Heart right ventricle (tissue), 16 donors: Measurements from ENCODE around the gene SLC25A48. TPM values are rescaled to one million over a fixed set of nuclear protein-coding genes. Genes with fewer than 3 reads are reported as not detected.

Source experiments
- ATAC-seq, 8 donors: fragments of 200-7000 bp; cut with Tn5 transposase; one replicate each; pipeline ENCODE4 v1.9.1; 2020; ENCODE audit warnings: mild to moderate bottlenecking in 8 of 8, moderate library complexity in 8 of 8, moderate number of reproducible peaks in 1 of 8
- DNase-seq, 2 donors: peaks; one replicate each; pipeline ENCODE4 v3.0.0-alpha.2; 2020
- H3K27ac ChIP-seq, 10 donors: fragments of 200-600 bp; sonication (generic) in 2 of 10; one replicate each; pipeline versions ENCODE4 v1.5.0 to v1.8.0; 2020 to 2022; ENCODE audit warnings: mild to moderate bottlenecking in 3 of 10
- H3K27me3 ChIP-seq, 7 donors: fragments of 200-600 bp; one replicate each; pipeline ENCODE4 v1.8.0; 2021 to 2022; ENCODE audit warnings: mild to moderate bottlenecking in 2 of 7
- H3K36me3 ChIP-seq, 9 donors: fragments of 200-600 bp; sonication (generic) in 1 of 9; one replicate each; pipeline versions ENCODE4 v1.5.0 to v1.8.0; 2020 to 2022; ENCODE audit warnings: mild to moderate bottlenecking in 2 of 9
- H3K4me1 ChIP-seq, 9 donors: fragments of 200-600 bp; sonication (generic) in 1 of 9; one replicate each; pipeline versions ENCODE4 v1.5.0 to v1.8.0; 2020 to 2022; ENCODE audit warnings: mild to moderate bottlenecking in 4 of 9
- H3K4me3 ChIP-seq, 10 donors: fragments of 200-600 bp; sonication (generic) in 2 of 10; one replicate each; pipeline versions ENCODE4 v1.5.0 to v1.8.0; 2020 to 2022; ENCODE audit warnings: mild to moderate bottlenecking in 7 of 10, moderate library complexity in 2 of 10
- H3K9me3 ChIP-seq, 11 donors: fragments of 200-600 bp in 10 of 11; sonication (generic) in 2 of 11; one replicate each; pipeline versions ENCODE4 v1.5.0 to v1.8.0; 2013 to 2022; ENCODE audit warnings: mild to moderate bottlenecking in 2 of 11, control low read depth in 1 of 11, moderate library complexity in 1 of 11
- CTCF ChIP-seq, 9 donors: fragments of 200-600 bp; sonication (generic) in 2 of 9; IDR thresholded peaks; one replicate each; pipeline versions ENCODE4 v1.5.0 to v1.8.0; 2021 to 2022; ENCODE audit warnings: antibody characterized with exemption in 9 of 9, mild to moderate bottlenecking in 5 of 9, moderate library complexity in 1 of 9
- WGBS, 2 donors: extraction: QIAGEN DNeasy Blood & Tissue Kit; methylation state at CpG; one replicate each; pipeline ENCODE4 v1.1.7; 2013; ENCODE audit warnings: inconsistent platforms in 1 of 2; 5-methylcytosine and 5-hydroxymethylcytosine counted together
- intact Hi-C, 10 donors: fragments of 100-400 bp; cut with DNase I; formaldehyde crosslinking; loops; one replicate each; pipeline versions ENCODE4 v1.11.1 to v1.14.2; 2022
- polyA plus RNA-seq, 2 donors: library from polyadenylated mRNA; stranded (reverse); fragments of 200-250 nt; gene quantifications; one replicate each; pipeline ENCODE4 v1.2.3, GENCODE V29; 2013
- total RNA-seq, 10 donors: library from RNA; stranded (reverse); fragmentation: NEBNext Ultra II Directional in 3 of 10; extraction: Animal tissue kit (Norgen Biotek cat#: 25700) in 3 of 10; gene quantifications; one replicate each; pipeline versions ENCODE4 v1.2.1 to v1.2.4, GENCODE V29; 2021 to 2023
- donor health status: Arrhythmogenic right ventricular cardiomyopathy.
- donor health status: ischemic (EF 13 %, LVEDD 7.1; RV severe dilation, severe dysfunction).
- donor health status: healthy with polysubstance abuse.
- donor health status: DM: no; HTN: yes; CAD: no.
- donor health status: DM: no; HTN: no; CAD: no.
- donor health status: ischemic (EF 25% LVEDD 6.9; RV normal size, moderate dysfunction).
- donor health status: ischemic (EF 25% LVEDD 5.7; RV mildly dilated, moderate dysfunction).
- donor health status: healthy.
- donor health status: DM: yes; HTN: yes; CAD: no.
- donor health status: Ischemic cardiomyopathy.
- donor health status: ischemic (EF 35%, LVEDD 5.7; RV mildly dilated, moderate dysfunction).
- donor health status: nonischemic (EF 11% LVEDD 7.7; RV severe dilation, severe dysfunction).
- donor health status: DM: yes; HTN: yes; CAD: no.
- donor health status: PGD.
- donor health status: ischemic (EF 29% LVEDD 5.4; RV normal size, mild dysfunction).
- donor health status: nonischemic (EF 23%, LVEDD 6.1; RV moderate dilation, normal function).

SLC25A48 gene
- total and polyA plus RNA-seq, 12 donors: 0.16 to 10.8 (median 0.25) TPM; not detected in 7

GRCh38 chr5:135894789-135895188, 60.3 kb downstream of the SLC25A48 start:
- DNase-seq (no peak), ATAC-seq (no peak)
- no peak overlapping the region for H3K27ac ChIP-seq
- intact Hi-C loops: no loop called here
- H3K27me3 ChIP-seq: peaks cover 0 to 54% (median 25%) of the 10 kb centered on the region in 7 donors
- no peaks in the 10 kb centered on the region for H3K9me3 ChIP-seq
- no peak overlapping the region for H3K4me3 ChIP-seq
- TF ChIP-seq CTCF (IDR thresholded peaks at IDR 0.05): no peak
- H3K4me1 ChIP-seq: peaks cover 0 to 19% (median 0%) of the 10 kb centered on the region in 9 donors
- no peaks in the 10 kb centered on the region for H3K36me3 ChIP-seq
- WGBS, 2 donors: 68 to 71% methylated on average over 2 of the region's 2 CpGs

- intact Hi-C loops: no loop called here
- Histone ChIP-seq H3K27ac (no peak within 1 kb of the TSS), H3K4me1 (peaks cover 0 to 13% (median 0%) of the 10 kb centered on the region in 9 donors), H3K36me3 (no peaks in the 10 kb centered on the region), H3K4me3 (no peak within 1 kb of the TSS), H3K9me3 (no peaks in the 10 kb centered on the region), H3K27me3 (peaks cover 0 to 62% (median 33%) of the 10 kb centered on the region in 7 donors)
- WGBS, 2 donors: 24 to 37% methylated on average over 7 of the region's 7 CpGs
- ATAC-seq (no peak), DNase-seq (no peak)
- no peak for TF ChIP-seq CTCF (IDR thresholded peaks at IDR 0.05)
These were observed 61.1 kb downstream of the SLC25A48 start, which contains the start of gene IL9 for GRCh38 chr5:135895474-135896006. Gene IL9 (minus strand): TSS chr5:135895841. CDS start chr5:135895816, 25 bp downstream.

GRCh38 chr5:135898651-135899050, 64.2 kb downstream of the SLC25A48 start:
- Histone ChIP-seq H3K4me3 (no peak overlapping the region), H3K4me1 (no peaks in the 10 kb centered on the region), H3K27me3 (peaks cover 0 to 75% (median 51%) of the 10 kb centered on the region in 7 donors), H3K9me3 (no peaks in the 10 kb centered on the region), H3K27ac (no peak overlapping the region), H3K36me3 (no peaks in the 10 kb centered on the region)
- no peak for DNase-seq
- no peak for TF ChIP-seq CTCF (IDR thresholded peaks at IDR 0.05)
- no peak for ATAC-seq
- WGBS, 2 donors: 76 to 77% methylated on average over 6 of the region's 6 CpGs
- intact Hi-C loops: no loop called here

GRCh38 chr5:135900276-135900675, 65.8 kb downstream of the SLC25A48 start:
- peaks cover 0 to 77% (median 52%) of the 10 kb centered on the region in 7 donors for H3K27me3 ChIP-seq
- no peak overlapping the region for H3K27ac ChIP-seq
- H3K36me3 ChIP-seq: no peaks in the 10 kb centered on the region
- no peak for DNase-seq
- intact Hi-C loops: no loop called here
- no peaks in the 10 kb centered on the region for H3K9me3 ChIP-seq
- no peak overlapping the region for H3K4me3 ChIP-seq
- no peak for TF ChIP-seq CTCF (IDR thresholded peaks at IDR 0.05)
- 76% methylated on average over 3 of the region's 3 CpGs for WGBS, 2 donors
- no peak for ATAC-seq
- H3K4me1 ChIP-seq: no peaks in the 10 kb centered on the region
